ENCODE results near the gene HRH3. TPM values are rescaled to one million over a fixed set of nuclear protein-coding genes. Genes with fewer than 3 reads are reported as not detected.

The HRH3 gene
- total RNA-seq, 1 experiment from 2014 or later = not detected

DNA sequence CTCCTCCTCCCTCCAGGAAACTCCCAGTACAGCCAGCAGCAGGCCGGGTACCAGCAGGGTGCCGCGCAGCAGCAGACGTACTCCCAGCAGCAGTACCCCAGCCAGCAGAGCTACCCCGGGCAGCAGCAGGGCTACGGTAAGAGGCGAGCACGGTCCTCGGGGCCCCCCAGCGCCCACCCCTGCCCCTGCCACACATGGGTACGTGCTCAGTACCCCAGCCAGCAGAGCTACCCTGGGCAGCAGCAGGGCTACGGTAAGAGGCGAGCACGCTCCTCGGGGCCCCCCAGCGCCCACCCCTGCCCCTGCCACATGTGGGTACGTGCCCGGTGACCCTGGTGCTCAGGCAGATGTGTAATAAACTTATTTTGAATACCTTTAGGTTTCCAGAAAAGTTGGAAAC is 47.4 kb downstream of the HRH3 start:
- TF ChIP-seq, protein P1, sequence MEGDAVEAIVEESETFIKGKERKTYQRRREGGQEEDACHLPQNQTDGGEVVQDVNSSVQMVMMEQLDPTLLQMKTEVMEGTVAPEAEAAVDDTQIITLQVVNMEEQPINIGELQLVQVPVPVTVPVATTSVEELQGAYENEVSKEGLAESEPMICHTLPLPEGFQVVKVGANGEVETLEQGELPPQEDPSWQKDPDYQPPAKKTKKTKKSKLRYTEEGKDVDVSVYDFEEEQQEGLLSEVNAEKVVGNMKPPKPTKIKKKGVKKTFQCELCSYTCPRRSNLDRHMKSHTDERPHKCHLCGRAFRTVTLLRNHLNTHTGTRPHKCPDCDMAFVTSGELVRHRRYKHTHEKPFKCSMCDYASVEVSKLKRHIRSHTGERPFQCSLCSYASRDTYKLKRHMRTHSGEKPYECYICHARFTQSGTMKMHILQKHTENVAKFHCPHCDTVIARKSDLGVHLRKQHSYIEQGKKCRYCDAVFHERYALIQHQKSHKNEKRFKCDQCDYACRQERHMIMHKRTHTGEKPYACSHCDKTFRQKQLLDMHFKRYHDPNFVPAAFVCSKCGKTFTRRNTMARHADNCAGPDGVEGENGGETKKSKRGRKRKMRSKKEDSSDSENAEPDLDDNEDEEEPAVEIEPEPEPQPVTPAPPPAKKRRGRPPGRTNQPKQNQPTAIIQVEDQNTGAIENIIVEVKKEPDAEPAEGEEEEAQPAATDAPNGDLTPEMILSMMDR (IDR thresholded peaks at IDR 0.05; ENCODE audit: insufficient read depth in 1 of 2, low read depth in 1 of 2, low read length in 1 of 2, severe bottlenecking in 1 of 2, unreplicated experiment in 1 of 2) = no peak
- ChIA-PET CTCF (interaction anchor here (1.3 kb wide), 1 partner anchor 37 kb away, joined by 3 read pairs; no protein-coding TSS in a partner anchor), POLR2A (no interaction called here)
- Histone ChIP-seq H3K27me3 (replicated peaks; ENCODE audit: control insufficient read depth, insufficient read depth, low read length) (no peaks in the 10 kb centered on the region), H3K4me3 (ENCODE audit: low read depth, low read length) (no peak overlapping the region), H3K9me3 (no peaks in the 10 kb centered on the region), H3K36me3 (ENCODE audit: control insufficient read depth, insufficient read depth, low read length) (peaks cover 13% of the 10 kb centered on the region; the same call in 1 of the 2 replicates), H3K4me1 (no peaks in the 10 kb centered on the region)
- intact Hi-C loops (cut with micrococcal nuclease; ENCODE audit: unreplicated experiment) = no loop called here
- no peaks in the 10 kb centered on the region for H3K27me3 Mint-ChIP-seq (ENCODE audit: insufficient read depth, unreplicated experiment)
- H3K36me3 Mint-ChIP-seq (ENCODE audit: insufficient read depth, unreplicated experiment) = peaks cover 71% of the 10 kb centered on the region
- no peak overlapping the region for H3K27ac Mint-ChIP-seq (ENCODE audit: unreplicated experiment)
- BruUV-seq (replicated peaks) = no TSS peak
- no peak overlapping the region for H3K4me3 Mint-ChIP-seq (ENCODE audit: unreplicated experiment)
- no peaks in the 10 kb centered on the region for H3K9me3 Mint-ChIP-seq (ENCODE audit: unreplicated experiment)
- no peak for DNase-seq
- H3K4me1 Mint-ChIP-seq (ENCODE audit: low read depth, unreplicated experiment) = no peaks in the 10 kb centered on the region

DNA sequence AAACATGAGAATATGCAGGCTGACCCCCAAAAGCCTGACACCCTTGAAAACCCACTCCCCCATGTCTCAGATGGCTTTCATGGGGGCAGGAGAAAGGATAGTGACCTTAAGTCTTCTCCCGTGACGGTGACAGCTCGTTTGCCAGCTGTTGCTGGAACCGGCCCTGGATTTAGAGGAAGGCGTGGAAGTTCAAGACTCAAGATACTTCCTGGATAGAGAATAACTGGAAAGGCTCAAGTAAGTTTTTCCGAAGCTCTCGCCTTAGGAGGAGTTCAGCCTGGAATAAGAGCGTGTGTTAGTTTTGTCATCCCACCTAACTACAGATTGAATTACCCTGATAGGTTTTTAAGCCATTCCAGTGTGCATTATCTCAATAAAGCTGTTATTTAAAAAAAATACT is 48.8 kb downstream of the HRH3 start:
- intact Hi-C loops (cut with micrococcal nuclease; ENCODE audit: unreplicated experiment) = no loop called here
- no peaks in the 10 kb centered on the region for H3K27me3 Mint-ChIP-seq (ENCODE audit: insufficient read depth, unreplicated experiment)
- H3K4me1 Mint-ChIP-seq (ENCODE audit: low read depth, unreplicated experiment) = no peaks in the 10 kb centered on the region
- Histone ChIP-seq H3K4me1 (no peaks in the 10 kb centered on the region), H3K9me3 (no peaks in the 10 kb centered on the region), H3K4me3 (ENCODE audit: low read depth, low read length) (no peak overlapping the region), H3K27me3 (replicated peaks; ENCODE audit: control insufficient read depth, insufficient read depth, low read length) (no peaks in the 10 kb centered on the region), H3K36me3 (ENCODE audit: control insufficient read depth, insufficient read depth, low read length) (peaks cover 17% of the 10 kb centered on the region)
- no peak for DNase-seq
- TF ChIP-seq, protein P1 (IDR thresholded peaks at IDR 0.05; ENCODE audit: insufficient read depth in 1 of 2, low read depth in 1 of 2, low read length in 1 of 2, severe bottlenecking in 1 of 2, unreplicated experiment in 1 of 2) = no peak
- ChIA-PET POLR2A (no interaction called here), CTCF (no interaction called here)
- H3K27ac Mint-ChIP-seq (ENCODE audit: unreplicated experiment) = no peak overlapping the region
- H3K9me3 Mint-ChIP-seq (ENCODE audit: unreplicated experiment) = no peaks in the 10 kb centered on the region
- no TSS peak for BruUV-seq (replicated peaks)
- no peak overlapping the region for H3K4me3 Mint-ChIP-seq (ENCODE audit: unreplicated experiment)
- peaks cover 76% of the 10 kb centered on the region for H3K36me3 Mint-ChIP-seq (ENCODE audit: insufficient read depth, unreplicated experiment)

GRCh38 chr20:62170536-62170935 is 49.5 kb downstream of the HRH3 start:
- Histone ChIP-seq H3K36me3 (ENCODE audit: control insufficient read depth, insufficient read depth, low read length) (peaks cover 20% of the 10 kb centered on the region), H3K4me3 (ENCODE audit: low read depth, low read length) (no peak overlapping the region), H3K4me1 (no peaks in the 10 kb centered on the region), H3K9me3 (no peaks in the 10 kb centered on the region), H3K27me3 (replicated peaks; ENCODE audit: control insufficient read depth, insufficient read depth, low read length) (no peaks in the 10 kb centered on the region)
- CTCF ChIA-PET = no interaction called here
- intact Hi-C loops (cut with micrococcal nuclease; ENCODE audit: unreplicated experiment) = no loop called here
- TF ChIP-seq, protein P1 (IDR thresholded peaks at IDR 0.05; ENCODE audit: insufficient read depth in 1 of 2, low read depth in 1 of 2, low read length in 1 of 2, severe bottlenecking in 1 of 2, unreplicated experiment in 1 of 2) = no peak
- H3K27ac Mint-ChIP-seq (ENCODE audit: unreplicated experiment) = no peak overlapping the region
- POLR2A ChIA-PET = no interaction called here
- DNase-seq = no peak
- H3K36me3 Mint-ChIP-seq (ENCODE audit: insufficient read depth, unreplicated experiment) = peaks cover 80% of the 10 kb centered on the region
- no peaks in the 10 kb centered on the region for H3K27me3 Mint-ChIP-seq (ENCODE audit: insufficient read depth, unreplicated experiment)
- BruUV-seq (replicated peaks) = no TSS peak
- H3K4me3 Mint-ChIP-seq (ENCODE audit: unreplicated experiment) = no peak overlapping the region
- no peaks in the 10 kb centered on the region for H3K9me3 Mint-ChIP-seq (ENCODE audit: unreplicated experiment)
- no peaks in the 10 kb centered on the region for H3K4me1 Mint-ChIP-seq (ENCODE audit: low read depth, unreplicated experiment)

All from Caco-2 (cell line).